ENCODE results near the gene KCNJ9. TPM values are rescaled to one million over a fixed set of nuclear protein-coding genes. Genes with fewer than 3 reads are reported as not detected.

Gene KCNJ9
- total and polyA plus RNA-seq, 2 of the 4 experiments (the other 2 are of a cell fraction), result not detected

DNA sequence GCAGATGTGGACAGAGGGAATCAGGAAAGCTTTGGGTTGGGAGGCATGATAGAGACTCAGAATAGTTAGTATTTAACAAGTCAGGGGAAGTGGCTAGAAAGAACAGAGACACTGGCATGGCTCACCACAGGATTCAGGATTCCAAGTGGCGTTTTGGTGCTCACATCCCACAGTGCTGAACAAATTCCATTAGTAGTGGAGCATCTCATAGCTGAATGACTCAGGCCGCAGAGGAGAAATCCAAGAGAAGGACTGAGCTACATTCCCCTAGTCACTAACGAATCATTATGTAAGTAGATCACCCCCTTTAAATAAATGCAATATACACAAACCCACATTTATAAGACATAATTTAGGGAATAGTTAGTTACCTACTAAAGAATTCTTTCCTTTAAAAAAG lies 5.0 kb upstream of the KCNJ9 start:
- Histone ChIP-seq H2BK15ac (ENCODE audit: low read depth, low read length) (no peak overlapping the region), H3K56ac (ENCODE audit: extremely low read depth, insufficient read depth, low read length) (no peak overlapping the region), H3K18ac (ENCODE audit: low read depth, low read length) (no peak overlapping the region), H3K79me1 (ENCODE audit: low read depth in 1 of 2, low read length in 2 of 2) (no peaks in the 10 kb centered on the region), H2BK5ac (ENCODE audit: low read depth, low read length, poor library complexity, severe bottlenecking) (no peak overlapping the region), H2BK120ac (ENCODE audit: low read depth, low read length) (no peak overlapping the region), H3K4me1 (ENCODE audit: control insufficient read depth, insufficient read depth, low read length) (peaks cover 2% of the 10 kb centered on the region; the same call in 1 of the 2 replicates), H2AK9ac (replicated peaks; ENCODE audit: low read depth, low read length, poor library complexity) (no peak overlapping the region), H2AFZ (replicated peaks; ENCODE audit: low read length, poor library complexity) (no peak overlapping the region), H4K20me1 (ENCODE audit: insufficient read depth, low read length) (no peaks in the 10 kb centered on the region), H3K36me3 (ENCODE audit: control insufficient read depth, insufficient read depth, low read length) (no peaks in the 10 kb centered on the region), H3K4me2 (ENCODE audit: low read depth, low read length) (no peak overlapping the region), H3K14ac (replicated peaks; ENCODE audit: low read depth, low read length) (no peak overlapping the region), H2BK20ac (ENCODE audit: low read depth, low read length) (no peak overlapping the region), H3K23ac (ENCODE audit: low read depth, low read length) (no peak overlapping the region), H3K27ac (ENCODE audit: insufficient read depth, low read length) (no peak overlapping the region), H3K4ac (ENCODE audit: low read depth, low read length) (no peak overlapping the region), H3K4me3 (ENCODE audit: insufficient read depth, low read depth, low read length) (no peak overlapping the region), H4K5ac (ENCODE audit: low read depth, low read length) (no peak overlapping the region), H3K9ac (ENCODE audit: low read depth, low read length) (no peak overlapping the region), H3K27me3 (ENCODE audit: control insufficient read depth, insufficient read depth, low read length) (peaks cover 57% of the 10 kb centered on the region), H3K9me3 (ENCODE audit: control insufficient read depth, insufficient read depth, low read length) (no peaks in the 10 kb centered on the region; the same call in 1 of the 2 replicates), H4K8ac (ENCODE audit: low read depth in 2 of 2, low read length in 2 of 2) (no peak overlapping the region), H2AK5ac (ENCODE audit: low read depth, low read length) (no peak overlapping the region), H3K9me1 (ENCODE audit: insufficient read depth, low read length) (no peaks in the 10 kb centered on the region), H4K91ac (ENCODE audit: insufficient read depth, low read depth, low read length) (no peak overlapping the region)
- dilution Hi-C loops (cut with HindIII; ENCODE audit: low sequenced_read_pairs, unreplicated experiment) (no loop called here), in situ Hi-C loops (cut with MboI; ENCODE audit: low sequenced_read_pairs) (no loop called here), intact Hi-C loops (cut with micrococcal nuclease) (no loop called here)
- POLR2A ChIA-PET (ENCODE audit: unreplicated experiment), result no interaction called here
- 80% methylated on average over 1 of the region's 3 CpGs; no CpG with 5 or more reads in 1 of the 2 experiments for WGBS, 2 experiments (ENCODE audit: extremely low coverage in 2 of 2, insufficient read length in 1 of 2)
- no peak for TF ChIP-seq NFE2L2 (IDR thresholded peaks at IDR 0.05; ENCODE audit: low read depth, low read length)
- no peak for TF ChIP-seq MAZ (IDR thresholded peaks at IDR 0.05; ENCODE audit: borderline replicate concordance, low read depth, low read length)
- BruUV-seq (replicated peaks), result no TSS peak
- CTCF ChIA-PET, result interaction anchor here (0.6 to 2.0 kb wide), 2 partner anchors 10 to 20 kb away, joined by 3 to 7 read pairs; no protein-coding TSS in a partner anchor
- ATAC-seq (ENCODE audit: low read depth) (no peak), DNase-seq (no peak)

Measured in IMR-90 (cell line).